ENCODE measurements around the gene OPA3. TPM values are rescaled to one million over a fixed set of nuclear protein-coding genes. Genes with fewer than 3 reads are reported as not detected.

The OPA3 gene
- total RNA-seq, 4 donors from 2014 or later = 2.8 to 9.1 (median 5.1) TPM

GRCh38 chr19:45613926-45614725, 29.5 kb upstream of the OPA3 start:
- intact Hi-C loops (cut with DNase I; ENCODE audit: low total_unique reads) = no loop called here
- Histone ChIP-seq H3K27me3 (no peaks in the 10 kb centered on the region), H3K9me3 (no peaks in the 10 kb centered on the region), H3K27ac (peak overlapping the region; percentile 49 to 79), H3K4me1 (no peaks in the 10 kb centered on the region), H3K36me3 (no peaks in the 10 kb centered on the region), H3K4me3 (no peak overlapping the region)
- TF ChIP-seq POLR2A (IDR thresholded peaks at IDR 0.05) (peak in 1 of 2 donors; percentile 62), CTCF (IDR thresholded peaks at IDR 0.05) (no peak)
- peak in 1 of 2 donors; percentile 28 for DNase-seq

GRCh38 chr19:45608948-45609347, 24.3 kb upstream of the OPA3 start:
- TF ChIP-seq CTCF (IDR thresholded peaks at IDR 0.05) (no peak), POLR2A (IDR thresholded peaks at IDR 0.05) (no peak)
- Histone ChIP-seq H3K4me3 (no peak overlapping the region), H3K9me3 (no peaks in the 10 kb centered on the region), H3K27ac (no peak overlapping the region), H3K4me1 (peaks cover 0 to 7% of the 10 kb centered on the region in 2 donors), H3K36me3 (no peaks in the 10 kb centered on the region), H3K27me3 (no peaks in the 10 kb centered on the region)
- intact Hi-C loops (cut with DNase I; ENCODE audit: low total_unique reads) = no loop called here
- DNase-seq = no peak

- Histone ChIP-seq H3K27me3 (peaks cover 0 to 2% of the 10 kb centered on the region in 2 donors), H3K27ac (peak overlapping the region; percentile 37 to 60), H3K9me3 (no peaks in the 10 kb centered on the region), H3K36me3 (no peaks in the 10 kb centered on the region), H3K4me1 (peaks cover 0 to 7% of the 10 kb centered on the region in 2 donors), H3K4me3 (peak overlapping the region in 1 of 2 donors; percentile 15)
- peak; percentile 66 to 70 for DNase-seq
- intact Hi-C loops (cut with DNase I; ENCODE audit: low total_unique reads) = no loop called here
- TF ChIP-seq POLR2A (IDR thresholded peaks at IDR 0.05) (no peak), CTCF (IDR thresholded peaks at IDR 0.05) (peak; percentile 75 to 87 (median 82))
Measured at GRCh38 chr19:45607071-45608029, 22.7 kb upstream of the OPA3 start.

GRCh38 chr19:45601524-45602374, 17.1 kb upstream of the OPA3 start, which contains the start of gene GPR4:
TSS of gene GPR4 (minus strand) at chr19:45602212. CDS start at chr19:45591866, 10,346 bp downstream.
- peaks cover 5 to 21% of the 10 kb centered on the region in 2 donors for H3K27me3 ChIP-seq
- no peaks in the 10 kb centered on the region for H3K4me1 ChIP-seq
- DNase-seq = no peak
- intact Hi-C loops (cut with DNase I; ENCODE audit: low total_unique reads) = loop anchor here (5.0 kb wide), 1 partner anchor 41 kb away; no protein-coding TSS in a partner anchor
- no peak for TF ChIP-seq CTCF (IDR thresholded peaks at IDR 0.05)
- peak in 1 of 2 donors; percentile 17 for TF ChIP-seq POLR2A (IDR thresholded peaks at IDR 0.05)
- peak within 1 kb of the TSS; percentile 45 to 65 for H3K27ac ChIP-seq
- no peaks in the 10 kb centered on the region for H3K9me3 ChIP-seq
- H3K36me3 ChIP-seq = no peaks in the 10 kb centered on the region
- H3K4me3 ChIP-seq = peak within 1 kb of the TSS; percentile 27 to 33
